ENCODE measurements around the gene FBXO24. TPM values are rescaled to one million over a fixed set of nuclear protein-coding genes. Genes with fewer than 3 reads are reported as not detected.

The FBXO24 gene
- total RNA-seq, 2 experiments from 2014 or later = 0.37 to 0.45 TPM

GRCh38 chr7:100599911-100600729 lies 14.0 kb downstream of the FBXO24 start:
- ChIA-PET POLR2A (interaction anchor here (0.5 kb wide), 1 partner anchor 61 kb away, joined by 3 read pairs; the partner anchor contains the start of gene AGFG2), CTCF (interaction anchor here (2.1 to 2.8 kb wide), 2 partner anchors 11 to 14 kb away, joined by 12 to 16 read pairs; partner anchors contain the start of genes FBXO24 and LRCH4)
- H3K27me3 Mint-ChIP-seq (ENCODE audit: low read depth) = no peaks in the 10 kb centered on the region
- peaks cover 45% of the 10 kb centered on the region for H3K4me1 Mint-ChIP-seq (ENCODE audit: low read depth)
- ATAC-seq (no peak), DNase-seq (no peak)
- H3K36me3 Mint-ChIP-seq (ENCODE audit: low read depth) = peaks cover 2% of the 10 kb centered on the region
- H3K4me3 Mint-ChIP-seq = no peak overlapping the region
- no peaks in the 10 kb centered on the region for H3K9me3 Mint-ChIP-seq (ENCODE audit: insufficient read depth)
- peak overlapping the region; percentile 57 for H3K27ac Mint-ChIP-seq

- no peak for ATAC-seq
- H3K4me3 Mint-ChIP-seq = no peak overlapping the region
- POLR2A ChIA-PET = no interaction called here
- H3K27ac Mint-ChIP-seq = no peak overlapping the region
- no peak for DNase-seq
- H3K27me3 Mint-ChIP-seq (ENCODE audit: low read depth) = no peaks in the 10 kb centered on the region
- CTCF ChIA-PET = no interaction called here
- peaks cover 51% of the 10 kb centered on the region for H3K4me1 Mint-ChIP-seq (ENCODE audit: low read depth)
- H3K9me3 Mint-ChIP-seq (ENCODE audit: insufficient read depth) = no peaks in the 10 kb centered on the region
- H3K36me3 Mint-ChIP-seq (ENCODE audit: low read depth) = peaks cover 2% of the 10 kb centered on the region
Measured at GRCh38 chr7:100600730-100601038, 14.6 kb downstream of the FBXO24 start.

DNA sequence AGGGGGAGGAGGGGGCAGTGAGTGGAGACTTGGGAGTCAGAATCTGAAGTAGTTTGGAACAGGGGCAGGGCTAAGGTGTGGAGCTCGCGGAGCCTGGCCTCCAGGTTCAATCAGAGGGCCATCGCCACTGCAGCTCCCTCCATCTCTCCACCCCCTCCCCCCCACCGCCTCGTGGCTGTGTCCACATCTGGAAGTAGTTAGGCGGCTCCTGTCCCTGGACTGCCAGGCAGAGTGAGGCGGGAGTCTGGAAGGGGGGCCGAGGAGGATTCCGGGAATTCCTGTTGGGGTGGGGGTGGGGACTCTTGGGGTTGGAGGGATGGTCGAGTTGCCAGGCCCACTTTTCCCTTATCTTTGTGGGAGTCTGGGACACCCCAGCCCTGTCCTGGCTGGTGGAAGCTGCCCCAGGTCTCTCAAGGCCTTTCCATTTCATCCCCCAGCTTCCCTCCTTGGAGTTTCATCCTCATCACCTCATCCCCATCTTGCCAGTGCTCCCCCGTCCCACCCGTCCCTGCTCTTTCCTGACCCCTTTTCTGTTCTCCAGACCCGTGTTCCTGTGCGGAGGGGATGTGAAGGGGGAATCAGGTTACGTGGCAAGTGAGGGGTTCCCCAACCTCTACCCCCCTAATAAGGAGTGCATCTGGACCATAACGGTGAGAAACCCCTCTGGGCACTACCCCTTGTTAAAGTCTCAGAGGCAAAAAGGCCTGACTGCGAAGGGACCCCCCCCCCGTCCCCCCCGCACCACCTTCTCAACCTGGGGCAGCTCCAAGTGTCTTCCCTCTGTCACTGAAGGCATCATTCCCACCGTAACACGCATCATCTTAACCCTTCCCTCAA lies 17.0 kb downstream of the FBXO24 start:
- peaks cover 57% of the 10 kb centered on the region for H3K4me1 Mint-ChIP-seq (ENCODE audit: low read depth)
- H3K27ac Mint-ChIP-seq = peak overlapping the region; percentile 97
- ChIA-PET CTCF (interaction anchor here (0.8 to 2.3 kb wide), 6 partner anchors 10 to 103 kb away, joined by 3 to 14 read pairs (median 4); partner anchors contain the start of genes MOSPD3 and POP7), POLR2A (interaction anchor here (1.2 to 2.2 kb wide), 2 partner anchors 9 to 17 kb away, joined by 4 to 18 read pairs; partner anchors contain the start of genes FBXO24, LRCH4 and MOSPD3)
- peaks cover 2% of the 10 kb centered on the region for H3K36me3 Mint-ChIP-seq (ENCODE audit: low read depth)
- DNase-seq (no peak), ATAC-seq (no peak)
- H3K27me3 Mint-ChIP-seq (ENCODE audit: low read depth) = peaks cover 4% of the 10 kb centered on the region
- H3K4me3 Mint-ChIP-seq = peak overlapping the region; percentile 89
- H3K9me3 Mint-ChIP-seq (ENCODE audit: insufficient read depth) = no peaks in the 10 kb centered on the region

GRCh38 chr7:100603726-100604027 lies 17.5 kb downstream of the FBXO24 start:
- CTCF ChIA-PET = interaction anchor here (0.8 to 2.3 kb wide), 6 partner anchors 9 to 102 kb away, joined by 3 to 14 read pairs (median 4); partner anchors contain the start of genes MOSPD3 and POP7
- peaks cover 51% of the 10 kb centered on the region for H3K4me1 Mint-ChIP-seq (ENCODE audit: low read depth)
- H3K27me3 Mint-ChIP-seq (ENCODE audit: low read depth) = peaks cover 4% of the 10 kb centered on the region
- peaks cover 2% of the 10 kb centered on the region for H3K36me3 Mint-ChIP-seq (ENCODE audit: low read depth)
- H3K4me3 Mint-ChIP-seq = peak overlapping the region; percentile 89
- no peaks in the 10 kb centered on the region for H3K9me3 Mint-ChIP-seq (ENCODE audit: insufficient read depth)
- H3K27ac Mint-ChIP-seq = peak overlapping the region; percentile 97
- ATAC-seq (peak; percentile 10), DNase-seq (no peak)
- POLR2A ChIA-PET = interaction anchor here (1.2 to 2.2 kb wide), 2 partner anchors 9 to 17 kb away, joined by 4 to 18 read pairs; partner anchors contain the start of genes FBXO24, LRCH4 and MOSPD3

DNA sequence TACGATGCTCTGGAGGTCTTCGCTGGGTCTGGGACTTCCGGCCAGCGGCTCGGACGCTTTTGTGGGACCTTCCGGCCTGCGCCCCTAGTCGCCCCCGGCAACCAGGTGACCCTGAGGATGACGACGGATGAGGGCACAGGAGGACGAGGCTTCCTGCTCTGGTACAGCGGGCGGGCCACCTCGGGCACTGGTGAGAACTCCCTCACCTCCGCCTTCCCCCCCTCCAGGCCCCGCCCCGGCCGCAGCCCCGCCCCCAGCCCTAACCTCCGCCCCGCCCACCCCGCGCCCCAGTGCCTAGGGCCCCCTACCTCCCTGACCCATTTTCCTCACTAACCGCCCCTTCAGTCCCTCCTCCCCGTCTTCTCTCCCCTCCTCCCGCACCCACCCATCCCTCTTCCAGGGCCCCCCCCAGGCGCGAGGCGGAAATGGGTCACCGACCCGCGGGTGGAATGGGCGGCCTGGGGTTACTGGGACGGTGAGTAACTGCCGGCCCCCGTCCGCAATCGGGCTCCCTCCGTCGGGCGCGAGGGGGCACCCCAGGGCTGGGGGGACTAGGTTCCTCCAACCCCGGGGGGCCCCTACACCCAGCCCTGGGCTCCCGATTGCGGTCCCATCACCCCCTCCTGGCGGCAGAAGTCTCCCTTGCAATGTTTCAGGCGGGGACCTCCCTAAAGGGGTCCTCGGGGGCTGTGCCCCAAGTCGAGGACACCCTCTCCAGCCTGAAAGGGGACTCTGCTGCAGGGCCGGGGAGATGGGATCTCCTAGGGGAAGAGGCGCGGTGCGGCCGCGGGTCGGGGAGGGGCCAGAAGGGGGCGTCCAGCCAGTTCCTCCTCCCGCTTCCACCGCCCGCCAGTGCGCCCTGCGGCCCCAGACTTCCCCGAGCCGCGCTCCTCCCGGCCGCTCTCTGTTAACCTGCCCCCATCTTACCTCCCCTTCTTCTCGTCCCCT lies 18.2 kb downstream of the FBXO24 start:
- ATAC-seq (peak; percentile 79), DNase-seq (peak; percentile 90)
- Mint-ChIP-seq H3K27me3 (ENCODE audit: low read depth) (peaks cover 6% of the 10 kb centered on the region), H3K36me3 (ENCODE audit: low read depth) (peaks cover 2% of the 10 kb centered on the region), H3K27ac (peak overlapping the region; percentile 97), H3K9me3 (ENCODE audit: insufficient read depth) (no peaks in the 10 kb centered on the region), H3K4me1 (ENCODE audit: low read depth) (peaks cover 50% of the 10 kb centered on the region), H3K4me3 (peak overlapping the region; percentile 89)
- ChIA-PET CTCF (interaction anchor here (0.8 to 2.3 kb wide), 14 partner anchors 9 to 101 kb away, joined by 3 to 14 read pairs (median 4); partner anchors contain the start of genes FBXO24, LRCH4, MOSPD3 and POP7), POLR2A (interaction anchor here (0.7 to 2.5 kb wide), 4 partner anchors 8 to 87 kb away, joined by 3 to 18 read pairs (median 10); partner anchors contain the start of genes FBXO24, LRCH4 and MOSPD3)

DNA sequence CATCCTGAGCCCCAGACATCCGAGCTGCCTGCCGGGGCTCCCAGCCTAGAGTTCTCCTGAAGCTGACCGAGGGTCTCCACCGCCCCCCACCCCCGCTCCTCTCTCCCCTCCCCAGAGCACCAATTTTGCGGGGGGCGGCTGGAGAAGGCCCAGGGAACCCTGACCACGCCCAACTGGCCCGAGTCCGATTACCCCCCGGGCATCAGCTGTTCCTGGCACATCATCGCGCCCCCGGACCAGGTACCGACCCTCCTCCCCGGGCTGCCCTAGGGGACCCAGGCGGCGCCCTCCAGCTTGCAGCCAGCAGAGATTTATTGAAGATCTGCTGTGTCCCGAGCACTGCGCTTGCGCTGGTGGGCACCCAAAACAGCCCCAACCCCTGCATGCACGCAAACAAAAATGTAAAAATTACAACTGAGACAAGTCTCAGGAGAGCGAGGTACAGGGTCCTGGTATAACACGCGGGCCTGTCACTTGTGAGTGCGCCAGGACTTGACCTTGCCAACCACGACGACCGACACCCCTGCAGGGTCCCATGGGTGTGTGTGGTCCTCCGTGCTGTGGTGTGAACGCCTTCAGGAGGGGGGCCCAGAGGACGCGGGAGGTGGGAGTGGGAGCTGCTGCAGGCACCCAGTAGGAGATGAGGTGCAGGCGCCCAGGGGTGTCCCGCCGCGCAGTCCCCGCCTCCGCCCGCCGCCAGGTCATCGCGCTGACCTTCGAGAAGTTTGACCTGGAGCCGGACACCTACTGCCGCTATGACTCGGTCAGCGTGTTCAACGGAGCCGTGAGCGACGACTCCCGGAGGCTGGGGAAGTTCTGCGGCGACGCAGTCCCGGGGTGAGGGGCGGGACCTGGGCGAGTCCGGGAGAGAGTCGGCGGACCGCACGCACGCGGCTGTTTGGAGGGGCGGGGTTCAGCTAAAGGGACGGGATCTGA lies 19.1 kb downstream of the FBXO24 start:
- Mint-ChIP-seq H3K9me3 (ENCODE audit: insufficient read depth) (no peaks in the 10 kb centered on the region), H3K27me3 (ENCODE audit: low read depth) (peaks cover 10% of the 10 kb centered on the region), H3K27ac (peak overlapping the region; percentile 73), H3K4me1 (ENCODE audit: low read depth) (peaks cover 47% of the 10 kb centered on the region), H3K36me3 (ENCODE audit: low read depth) (peaks cover 2% of the 10 kb centered on the region), H3K4me3 (peak overlapping the region; percentile 86)
- ATAC-seq (peak; percentile 7), DNase-seq (peak; percentile 54)
- CTCF ChIA-PET = interaction anchor here (0.8 to 2.3 kb wide), 10 partner anchors 8 to 100 kb away, joined by 3 to 14 read pairs (median 5); partner anchors contain the start of genes FBXO24, LRCH4 and POP7
- POLR2A ChIA-PET = interaction anchor here (0.7 to 2.5 kb wide), 3 partner anchors 20 to 86 kb away, joined by 3 to 16 read pairs (median 3); partner anchors contain the start of genes FBXO24 and LRCH4

DNA sequence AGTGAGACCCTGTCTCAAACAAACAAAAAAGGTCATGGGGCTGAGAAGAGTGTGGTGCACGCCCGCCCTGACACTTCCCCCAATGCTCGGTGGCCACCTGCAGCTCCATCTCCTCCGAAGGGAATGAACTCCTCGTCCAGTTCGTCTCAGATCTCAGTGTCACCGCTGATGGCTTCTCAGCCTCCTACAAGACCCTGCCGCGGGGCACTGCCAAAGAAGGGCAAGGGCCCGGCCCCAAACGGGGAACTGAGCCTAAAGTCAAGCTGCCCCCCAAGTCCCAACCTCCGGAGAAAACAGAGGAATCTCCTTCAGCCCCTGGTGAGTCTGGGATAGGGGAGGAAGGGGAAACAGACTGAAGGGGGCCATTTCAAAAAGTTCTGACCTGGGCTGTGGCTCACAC lies 20.2 kb downstream of the FBXO24 start:
- ATAC-seq = no peak
- H3K27me3 Mint-ChIP-seq (ENCODE audit: low read depth) = peaks cover 10% of the 10 kb centered on the region
- DNase-seq = no peak
- peaks cover 2% of the 10 kb centered on the region for H3K36me3 Mint-ChIP-seq (ENCODE audit: low read depth)
- no peak overlapping the region for H3K27ac Mint-ChIP-seq
- peak overlapping the region; percentile 86 for H3K4me3 Mint-ChIP-seq
- ChIA-PET POLR2A (interaction anchor here (0.7 to 2.5 kb wide), 2 partner anchors 21 to 26 kb away, joined by 3 to 16 read pairs; partner anchors contain the start of genes FBXO24 and LRCH4), CTCF (interaction anchor here (0.6 to 2.0 kb wide), 5 partner anchors 26 to 99 kb away, joined by 3 to 13 read pairs (median 6); partner anchors contain the start of gene POP7)
- peaks cover 50% of the 10 kb centered on the region for H3K4me1 Mint-ChIP-seq (ENCODE audit: low read depth)
- no peaks in the 10 kb centered on the region for H3K9me3 Mint-ChIP-seq (ENCODE audit: insufficient read depth)

DNA sequence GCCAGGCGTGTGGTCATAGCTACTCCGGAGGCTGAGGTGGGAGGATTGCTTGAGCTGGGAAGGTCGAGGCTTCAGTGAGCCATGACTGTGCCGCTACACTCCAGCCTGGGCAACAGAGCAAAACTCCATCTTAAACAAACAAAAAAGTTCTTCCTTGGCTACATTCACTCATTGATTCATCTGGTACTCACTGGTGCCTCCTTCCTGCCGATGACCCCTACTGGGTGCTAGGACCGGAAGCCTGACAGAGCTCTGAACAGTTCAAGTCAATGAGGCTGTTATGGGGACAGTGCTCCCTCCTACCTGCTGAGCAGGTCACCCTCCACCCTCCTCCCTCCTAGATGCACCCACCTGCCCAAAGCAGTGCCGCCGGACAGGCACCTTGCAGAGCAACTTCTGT lies 21.0 kb downstream of the FBXO24 start:
- Mint-ChIP-seq H3K4me1 (ENCODE audit: low read depth) (peaks cover 46% of the 10 kb centered on the region), H3K27me3 (ENCODE audit: low read depth) (peaks cover 10% of the 10 kb centered on the region), H3K27ac (peak overlapping the region; percentile 2), H3K9me3 (ENCODE audit: insufficient read depth) (no peaks in the 10 kb centered on the region), H3K36me3 (ENCODE audit: low read depth) (peaks cover 2% of the 10 kb centered on the region), H3K4me3 (peak overlapping the region; percentile 10)
- ChIA-PET POLR2A (no interaction called here), CTCF (interaction anchor here (1.2 to 2.8 kb wide), 2 partner anchors 23 to 84 kb away, joined by 4 to 9 read pairs; no protein-coding TSS in a partner anchor)
- ATAC-seq (no peak), DNase-seq (no peak)

- DNase-seq (no peak), ATAC-seq (no peak)
- H3K36me3 Mint-ChIP-seq (ENCODE audit: low read depth) = peaks cover 8% of the 10 kb centered on the region
- CTCF ChIA-PET = interaction anchor here (1.2 to 1.7 kb wide), 2 partner anchors 11 to 20 kb away, joined by 3 to 4 read pairs; no protein-coding TSS in a partner anchor
- no peak overlapping the region for H3K4me3 Mint-ChIP-seq
- H3K27me3 Mint-ChIP-seq (ENCODE audit: low read depth) = peaks cover 10% of the 10 kb centered on the region
- H3K27ac Mint-ChIP-seq = no peak overlapping the region
- POLR2A ChIA-PET = no interaction called here
- no peaks in the 10 kb centered on the region for H3K9me3 Mint-ChIP-seq (ENCODE audit: insufficient read depth)
- H3K4me1 Mint-ChIP-seq (ENCODE audit: low read depth) = peaks cover 44% of the 10 kb centered on the region
Measured at GRCh38 chr7:100609958-100610357, 23.8 kb downstream of the FBXO24 start.

Data from activated CD8-positive, alpha-beta T cell treated with anti-CD3 and anti-CD28 coated beads, Interleukin-2, amount 10 ng/mL, durations not matched to agents 7 days and 5 days (primary cell).